Heart right ventricle (tissue), 16 donors: Measurements from ENCODE around the gene PSMA7. TPM values are rescaled to one million over a fixed set of nuclear protein-coding genes. Genes with fewer than 3 reads are reported as not detected.
A peak's percentile ranks its signal among the peaks of the same experiment; 100 is the strongest.

ENCODE experiments used
- ATAC-seq, 8 donors: fragments of 200-7000 bp; cut with Tn5 transposase; one replicate each; pipeline ENCODE4 v1.9.1; 2020; ENCODE audit warnings: mild to moderate bottlenecking in 8 of 8, moderate library complexity in 8 of 8, moderate number of reproducible peaks in 1 of 8
- DNase-seq, 2 donors: peaks; one replicate each; pipeline ENCODE4 v3.0.0-alpha.2; 2020
- H3K27ac ChIP-seq, 10 donors: fragments of 200-600 bp; sonication (generic) in 2 of 10; one replicate each; pipeline versions ENCODE4 v1.5.0 to v1.8.0; 2020 to 2022; ENCODE audit warnings: mild to moderate bottlenecking in 3 of 10
- H3K27me3 ChIP-seq, 7 donors: fragments of 200-600 bp; one replicate each; pipeline ENCODE4 v1.8.0; 2021 to 2022; ENCODE audit warnings: mild to moderate bottlenecking in 2 of 7
- H3K36me3 ChIP-seq, 9 donors: fragments of 200-600 bp; sonication (generic) in 1 of 9; one replicate each; pipeline versions ENCODE4 v1.5.0 to v1.8.0; 2020 to 2022; ENCODE audit warnings: mild to moderate bottlenecking in 2 of 9
- H3K4me1 ChIP-seq, 9 donors: fragments of 200-600 bp; sonication (generic) in 1 of 9; one replicate each; pipeline versions ENCODE4 v1.5.0 to v1.8.0; 2020 to 2022; ENCODE audit warnings: mild to moderate bottlenecking in 4 of 9
- H3K4me3 ChIP-seq, 10 donors: fragments of 200-600 bp; sonication (generic) in 2 of 10; one replicate each; pipeline versions ENCODE4 v1.5.0 to v1.8.0; 2020 to 2022; ENCODE audit warnings: mild to moderate bottlenecking in 7 of 10, moderate library complexity in 2 of 10
- H3K9me3 ChIP-seq, 11 donors: fragments of 200-600 bp in 10 of 11; sonication (generic) in 2 of 11; one replicate each; pipeline versions ENCODE4 v1.5.0 to v1.8.0; 2013 to 2022; ENCODE audit warnings: mild to moderate bottlenecking in 2 of 11, control low read depth in 1 of 11, moderate library complexity in 1 of 11
- CTCF ChIP-seq, 9 donors: fragments of 200-600 bp; sonication (generic) in 2 of 9; IDR thresholded peaks; one replicate each; pipeline versions ENCODE4 v1.5.0 to v1.8.0; 2021 to 2022; ENCODE audit warnings: antibody characterized with exemption in 9 of 9, mild to moderate bottlenecking in 5 of 9, moderate library complexity in 1 of 9
- WGBS, 2 donors: extraction: QIAGEN DNeasy Blood & Tissue Kit; methylation state at CpG; one replicate each; pipeline ENCODE4 v1.1.7; 2013; ENCODE audit warnings: inconsistent platforms in 1 of 2; 5-methylcytosine and 5-hydroxymethylcytosine counted together
- intact Hi-C, 10 donors: fragments of 100-400 bp; cut with DNase I; formaldehyde crosslinking; loops; one replicate each; pipeline versions ENCODE4 v1.11.1 to v1.14.2; 2022
- polyA plus RNA-seq, 2 donors: library from polyadenylated mRNA; stranded (reverse); fragments of 200-250 nt; gene quantifications; one replicate each; pipeline ENCODE4 v1.2.3, GENCODE V29; 2013
- total RNA-seq, 10 donors: library from RNA; stranded (reverse); fragmentation: NEBNext Ultra II Directional in 3 of 10; extraction: Animal tissue kit (Norgen Biotek cat#: 25700) in 3 of 10; gene quantifications; one replicate each; pipeline versions ENCODE4 v1.2.1 to v1.2.4, GENCODE V29; 2021 to 2023
- donor health status: Arrhythmogenic right ventricular cardiomyopathy.
- donor health status: ischemic (EF 13 %, LVEDD 7.1; RV severe dilation, severe dysfunction).
- donor health status: healthy with polysubstance abuse.
- donor health status: DM: no; HTN: yes; CAD: no.
- donor health status: DM: no; HTN: no; CAD: no.
- donor health status: ischemic (EF 25% LVEDD 6.9; RV normal size, moderate dysfunction).
- donor health status: ischemic (EF 25% LVEDD 5.7; RV mildly dilated, moderate dysfunction).
- donor health status: healthy.
- donor health status: DM: yes; HTN: yes; CAD: no.
- donor health status: Ischemic cardiomyopathy.
- donor health status: ischemic (EF 35%, LVEDD 5.7; RV mildly dilated, moderate dysfunction).
- donor health status: nonischemic (EF 11% LVEDD 7.7; RV severe dilation, severe dysfunction).
- donor health status: DM: yes; HTN: yes; CAD: no.
- donor health status: PGD.
- donor health status: ischemic (EF 29% LVEDD 5.4; RV normal size, mild dysfunction).
- donor health status: nonischemic (EF 23%, LVEDD 6.1; RV moderate dilation, normal function).

Gene PSMA7
- total and polyA plus RNA-seq, 12 donors = 143 to 567 (median 200) TPM

- no peak for ATAC-seq
- no peak for TF ChIP-seq CTCF (IDR thresholded peaks at IDR 0.05)
- DNase-seq = no peak
Measured at GRCh38 chr20:62183426-62184142, 40.4 kb upstream of the PSMA7 start.

DNA sequence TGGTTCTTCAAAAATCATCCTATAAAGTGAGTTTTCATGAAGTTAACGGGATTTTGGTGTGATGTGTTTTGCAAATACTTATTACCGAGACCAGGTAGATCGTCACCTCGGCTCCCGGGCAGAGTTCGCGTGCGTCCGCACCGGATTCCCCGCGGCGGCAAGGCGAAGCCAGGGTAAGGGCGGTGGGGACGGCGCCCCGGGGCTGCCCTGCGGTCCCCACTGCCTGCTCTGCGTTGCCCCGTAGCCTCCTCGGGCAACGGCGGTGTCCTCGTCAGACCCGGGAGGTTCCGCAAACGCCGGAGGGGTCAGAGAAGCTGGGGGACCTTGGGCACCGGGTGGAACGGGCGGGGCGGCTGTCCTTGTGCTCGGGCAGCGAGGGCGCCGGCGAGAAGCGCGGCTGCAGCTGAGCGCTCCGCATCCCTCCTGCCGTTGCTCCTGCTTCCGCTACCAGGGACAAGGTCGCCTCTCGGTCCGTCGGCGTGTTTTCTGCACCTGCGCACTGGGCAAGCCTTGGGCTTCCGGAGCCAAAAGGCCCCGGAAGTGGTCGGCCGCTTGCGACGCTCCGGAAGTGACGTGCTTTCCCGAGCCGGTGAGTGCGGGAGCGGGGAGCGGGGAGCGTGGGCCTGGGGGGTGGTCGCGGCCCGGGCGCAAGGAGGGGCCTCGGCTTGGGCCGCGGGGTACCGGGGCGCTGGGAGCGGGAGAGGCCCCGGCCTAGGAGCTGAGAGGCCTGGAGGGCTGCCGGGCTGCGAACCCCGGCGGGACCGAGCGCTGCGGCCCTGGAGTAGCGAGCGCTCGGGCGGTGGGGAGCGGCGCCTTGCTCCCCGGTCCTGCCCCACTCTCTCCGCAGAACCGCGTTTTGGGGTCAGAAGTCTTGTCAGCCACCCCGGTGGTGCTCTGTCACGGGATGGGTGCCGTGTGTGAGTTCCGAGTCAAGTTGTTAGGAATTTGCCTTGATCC lies 39.6 kb upstream of the PSMA7 start, which contains the start of gene MTG2:
MTG2 (plus strand) TSS at position 560 of the 957 bp plus-strand sequence. CDS start 10,393 bp downstream, outside the sequence.
- ATAC-seq (peak; percentile 97 to 99 (median 98)), DNase-seq (peak; percentile 95)
- peak within 1 kb of the TSS; percentile 79 to 98 (median 94) for H3K27ac ChIP-seq
- peaks cover 0 to 52% (median 29%) of the 10 kb centered on the region in 9 donors for H3K4me1 ChIP-seq
- peak in 2 of 9 donors; percentile 13 to 15 for TF ChIP-seq CTCF (IDR thresholded peaks at IDR 0.05)
- H3K27me3 ChIP-seq = no peaks in the 10 kb centered on the region
- H3K4me3 ChIP-seq = peak within 1 kb of the TSS; percentile 51 to 98 (median 92)
- H3K9me3 ChIP-seq = no peaks in the 10 kb centered on the region
- H3K36me3 ChIP-seq = peaks cover 0 to 29% (median 0%) of the 10 kb centered on the region in 9 donors
- 0% methylated on average over 81 to 96 of the region's 96 CpGs for WGBS, 2 donors
- intact Hi-C loops = loop anchor here in 6 of 10 donors (1.0 to 10.0 kb wide), 8 partner anchors 35 to 202 kb away; partner anchors contain the start of genes OSBPL2 (in 2 of the 6), PSMA7 (in 2 of the 6), RPS21 (in 2 of the 6) and SS18L1 (in 2 of the 6)

More at GRCh38 chr20:62183426-62184142, 40.4 kb upstream of the PSMA7 start:
- H3K9me3 ChIP-seq = no peaks in the 10 kb centered on the region
- intact Hi-C loops = loop anchor here in 6 of 10 donors (2.0 to 10.0 kb wide), 7 partner anchors 36 to 201 kb away; partner anchors contain the start of genes OSBPL2 (in 2 of the 6), PSMA7 (in 2 of the 6), RPS21 (in 2 of the 6) and SS18L1 (in 2 of the 6)
- H3K4me3 ChIP-seq = peak overlapping the region; percentile 51 to 98 (median 92)
- H3K4me1 ChIP-seq = peaks cover 0 to 55% (median 32%) of the 10 kb centered on the region in 9 donors
- WGBS, 2 donors = 29 to 30% methylated on average over 25 of the region's 25 CpGs
- no peaks in the 10 kb centered on the region for H3K27me3 ChIP-seq
- peak overlapping the region; percentile 79 to 98 (median 94) for H3K27ac ChIP-seq
- peaks cover 0 to 25% (median 0%) of the 10 kb centered on the region in 9 donors for H3K36me3 ChIP-seq

DNA sequence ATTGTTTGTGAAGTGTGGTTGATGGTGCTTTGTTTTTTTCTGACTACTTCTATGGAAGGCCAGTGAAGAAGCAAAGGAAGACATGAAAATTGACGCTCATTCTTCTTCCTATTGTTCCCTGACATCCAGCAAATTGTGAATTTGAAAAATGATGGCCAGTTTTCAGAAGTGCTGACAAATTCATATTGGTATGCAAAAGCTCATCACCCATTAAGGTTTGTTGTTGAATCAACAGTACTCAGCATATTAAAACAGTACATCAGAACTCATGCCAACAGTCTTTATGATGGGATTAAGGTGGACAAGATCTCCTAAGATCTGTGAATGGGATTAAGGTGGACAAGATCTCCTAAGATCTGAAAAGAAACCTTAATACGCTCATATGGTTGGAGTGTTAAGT lies 38.6 kb upstream of the PSMA7 start:
- peaks cover 0 to 35% (median 0%) of the 10 kb centered on the region in 9 donors for H3K36me3 ChIP-seq
- H3K4me1 ChIP-seq = peaks cover 0 to 42% (median 21%) of the 10 kb centered on the region in 9 donors
- H3K27me3 ChIP-seq = no peaks in the 10 kb centered on the region
- no peaks in the 10 kb centered on the region for H3K9me3 ChIP-seq
- 89 to 97% methylated on average over 2 of the region's 2 CpGs for WGBS, 2 donors
- intact Hi-C loops = loop anchor here in 6 of 10 donors (1.0 to 10.0 kb wide), 8 partner anchors 35 to 203 kb away; partner anchors contain the start of genes OSBPL2 (in 2 of the 6), PSMA7 (in 2 of the 6), RPS21 (in 2 of the 6) and SS18L1 (in 2 of the 6)
- H3K4me3 ChIP-seq = peak overlapping the region in 8 of 10 donors; percentile 63 to 98 (median 92)
- ATAC-seq (no peak), DNase-seq (no peak)
- TF ChIP-seq CTCF (IDR thresholded peaks at IDR 0.05) = no peak
- peak overlapping the region in 5 of 10 donors; percentile 93 to 98 (median 95) for H3K27ac ChIP-seq
